ENCODE data around the gene TOP3B. TPM values are rescaled to one million over a fixed set of nuclear protein-coding genes. Genes with fewer than 3 reads are reported as not detected.

Gene TOP3B
- total RNA-seq, 1 experiment from 2014 or later = 42.4 TPM

DNA sequence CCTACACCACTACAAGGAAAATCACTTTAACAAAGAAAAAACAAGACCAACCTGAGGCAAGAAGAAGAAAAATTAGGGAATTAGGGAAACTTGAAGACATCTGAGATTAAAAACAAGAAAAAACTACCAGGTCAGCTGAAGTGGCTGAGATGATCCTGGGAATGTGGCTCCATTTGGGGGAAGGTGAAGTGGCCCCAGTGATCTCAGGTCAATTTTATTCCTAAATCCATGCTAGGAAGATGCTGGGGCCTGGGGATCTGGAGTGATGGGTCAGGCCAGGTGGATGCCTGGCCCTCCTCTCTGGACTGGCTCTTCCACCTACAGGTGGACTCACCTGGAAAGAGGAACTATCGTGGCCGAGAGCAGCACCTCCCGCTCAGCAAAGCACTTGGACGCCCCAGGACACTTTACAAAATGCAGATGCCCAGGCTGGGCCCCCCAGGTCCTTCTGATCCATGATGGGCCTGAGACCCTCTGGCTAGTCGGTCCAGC, 6.7 kb downstream of the TOP3B start:
- H3K9ac ChIP-seq (ENCODE audit: low read length) = no peak overlapping the region
- no TSS peak for BruUV-seq (replicated peaks)

DNA sequence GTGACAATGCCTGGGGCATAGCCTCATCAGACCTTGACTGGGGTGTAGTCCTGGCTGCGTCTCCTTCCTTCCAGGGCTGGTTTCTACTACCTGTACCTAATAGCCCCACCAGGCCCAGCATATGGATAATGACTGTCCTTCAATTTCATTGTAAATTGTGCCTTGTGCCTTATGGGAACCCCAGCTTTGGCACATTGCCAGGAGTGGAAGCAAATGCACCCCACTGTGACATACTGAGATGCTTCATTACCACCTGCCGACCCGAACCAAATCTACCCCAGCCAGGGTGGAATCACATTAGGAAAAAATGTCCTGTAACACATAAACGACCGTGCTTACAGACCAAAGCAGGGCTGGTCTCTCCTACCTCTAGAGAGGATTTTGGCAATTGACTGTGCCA, 7.3 kb downstream of the TOP3B start:
- TF ChIP-seq, protein P1, sequence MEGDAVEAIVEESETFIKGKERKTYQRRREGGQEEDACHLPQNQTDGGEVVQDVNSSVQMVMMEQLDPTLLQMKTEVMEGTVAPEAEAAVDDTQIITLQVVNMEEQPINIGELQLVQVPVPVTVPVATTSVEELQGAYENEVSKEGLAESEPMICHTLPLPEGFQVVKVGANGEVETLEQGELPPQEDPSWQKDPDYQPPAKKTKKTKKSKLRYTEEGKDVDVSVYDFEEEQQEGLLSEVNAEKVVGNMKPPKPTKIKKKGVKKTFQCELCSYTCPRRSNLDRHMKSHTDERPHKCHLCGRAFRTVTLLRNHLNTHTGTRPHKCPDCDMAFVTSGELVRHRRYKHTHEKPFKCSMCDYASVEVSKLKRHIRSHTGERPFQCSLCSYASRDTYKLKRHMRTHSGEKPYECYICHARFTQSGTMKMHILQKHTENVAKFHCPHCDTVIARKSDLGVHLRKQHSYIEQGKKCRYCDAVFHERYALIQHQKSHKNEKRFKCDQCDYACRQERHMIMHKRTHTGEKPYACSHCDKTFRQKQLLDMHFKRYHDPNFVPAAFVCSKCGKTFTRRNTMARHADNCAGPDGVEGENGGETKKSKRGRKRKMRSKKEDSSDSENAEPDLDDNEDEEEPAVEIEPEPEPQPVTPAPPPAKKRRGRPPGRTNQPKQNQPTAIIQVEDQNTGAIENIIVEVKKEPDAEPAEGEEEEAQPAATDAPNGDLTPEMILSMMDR (conservative IDR thresholded peaks at IDR 0.05; ENCODE audit: low read depth, low read length) = no peak
- TF ChIP-seq EZH2phosphoT487 (IDR thresholded peaks at IDR 0.05; ENCODE audit: borderline replicate concordance, low read length) = no peak
- TF ChIP-seq EZH2 (IDR thresholded peaks at IDR 0.05; ENCODE audit: low read length, unreplicated experiment) = no peak
- H3K79me2 ChIP-seq (ENCODE audit: low read length) = peaks cover 6% of the 10 kb centered on the region; the same call in 1 of the 2 replicates
- H4K20me1 ChIP-seq (ENCODE audit: low read length) = no peaks in the 10 kb centered on the region
- BruUV-seq (replicated peaks) = no TSS peak
- H3K4me3 ChIP-seq (ENCODE audit: low read length) = no peak overlapping the region
- no peak for ATAC-seq
- no peak overlapping the region for H3K9ac ChIP-seq (ENCODE audit: low read length)
- POLR2A ChIA-PET (ENCODE audit: unreplicated experiment) = no interaction called here
- no peaks in the 10 kb centered on the region for H3K4me1 ChIP-seq (ENCODE audit: insufficient read depth, low read length)
- H3K27me3 ChIP-seq (ENCODE audit: low read length) = no peaks in the 10 kb centered on the region
- no peaks in the 10 kb centered on the region for H3F3A ChIP-seq (ENCODE audit: low read length, unreplicated experiment)
- H3K27ac ChIP-seq (ENCODE audit: low read length) = no peak overlapping the region
- no peak for DNase-seq
- CTCF ChIA-PET = no interaction called here
- H3K9me3 ChIP-seq (ENCODE audit: low read length) = no peaks in the 10 kb centered on the region
- H3K9me2 ChIP-seq (replicated peaks; ENCODE audit: low read length) = no peaks in the 10 kb centered on the region
- no peak overlapping the region for H2AFZ ChIP-seq (ENCODE audit: low read length)
- intact Hi-C loops (cut with micrococcal nuclease) = no loop called here
- H3K4me2 ChIP-seq (ENCODE audit: low read length) = no peak overlapping the region
- H3K36me3 ChIP-seq (ENCODE audit: low read depth, low read length) = peaks cover 18% of the 10 kb centered on the region

More for the DNA sequence above, 6.7 kb downstream of the TOP3B start:
- POLR2A ChIA-PET (ENCODE audit: unreplicated experiment) = no interaction called here
- Histone ChIP-seq H3K36me3 (ENCODE audit: low read depth, low read length) (peaks cover 18% of the 10 kb centered on the region), H3K27ac (ENCODE audit: low read length) (no peak overlapping the region), H3K9me3 (ENCODE audit: low read length) (no peaks in the 10 kb centered on the region), H3K4me2 (ENCODE audit: low read length) (no peak overlapping the region), H4K20me1 (ENCODE audit: low read length) (no peaks in the 10 kb centered on the region), H3K27me3 (ENCODE audit: low read length) (no peaks in the 10 kb centered on the region), H3K79me2 (ENCODE audit: low read length) (peaks cover 12% of the 10 kb centered on the region), H3K4me3 (ENCODE audit: low read length) (no peak overlapping the region), H2AFZ (ENCODE audit: low read length) (no peak overlapping the region), H3F3A (ENCODE audit: low read length, unreplicated experiment) (no peaks in the 10 kb centered on the region), H3K9me2 (replicated peaks; ENCODE audit: low read length) (no peaks in the 10 kb centered on the region), H3K4me1 (ENCODE audit: insufficient read depth, low read length) (no peaks in the 10 kb centered on the region)
- ATAC-seq (no peak), DNase-seq (no peak)
- intact Hi-C loops (cut with micrococcal nuclease) = no loop called here
- TF ChIP-seq EZH2phosphoT487 (IDR thresholded peaks at IDR 0.05; ENCODE audit: borderline replicate concordance, low read length) (no peak), EZH2 (IDR thresholded peaks at IDR 0.05; ENCODE audit: low read length, unreplicated experiment) (no peak)
- TF ChIP-seq, protein P1 (conservative IDR thresholded peaks at IDR 0.05; ENCODE audit: low read depth, low read length) = no peak
- CTCF ChIA-PET = no interaction called here

GRCh38 chr22:21974058-21974649, 8.4 kb downstream of the TOP3B start:
- ATAC-seq (no peak), DNase-seq (no peak)
- Histone ChIP-seq H3K79me2 (ENCODE audit: low read length) (0 out of 2 replicates have a peak, but pooled peaks cover 5% of the 10 kb centered on the region), H3K4me3 (ENCODE audit: low read length) (no peak overlapping the region), H2AFZ (ENCODE audit: low read length) (no peak overlapping the region), H3K4me1 (ENCODE audit: insufficient read depth, low read length) (no peaks in the 10 kb centered on the region), H3K9me3 (ENCODE audit: low read length) (no peaks in the 10 kb centered on the region), H3K9me2 (replicated peaks; ENCODE audit: low read length) (no peaks in the 10 kb centered on the region), H3K27me3 (ENCODE audit: low read length) (no peaks in the 10 kb centered on the region), H3F3A (ENCODE audit: low read length, unreplicated experiment) (no peaks in the 10 kb centered on the region), H3K27ac (ENCODE audit: low read length) (no peak overlapping the region), H3K36me3 (ENCODE audit: low read depth, low read length) (peaks cover 18% of the 10 kb centered on the region), H4K20me1 (ENCODE audit: low read length) (no peaks in the 10 kb centered on the region), H3K9ac (ENCODE audit: low read length) (no peak overlapping the region), H3K4me2 (ENCODE audit: low read length) (no peak overlapping the region)
- intact Hi-C loops (cut with micrococcal nuclease) = no loop called here
- TF ChIP-seq EZH2phosphoT487 (IDR thresholded peaks at IDR 0.05; ENCODE audit: borderline replicate concordance, low read length) (no peak), EZH2 (IDR thresholded peaks at IDR 0.05; ENCODE audit: low read length, unreplicated experiment) (no peak)
- TF ChIP-seq, protein P1 (conservative IDR thresholded peaks at IDR 0.05; ENCODE audit: low read depth, low read length) = no peak
- CTCF ChIA-PET = no interaction called here
- no TSS peak for BruUV-seq (replicated peaks)
- POLR2A ChIA-PET (ENCODE audit: unreplicated experiment) = no interaction called here

All from PC-3 (cell line).